ENCODE measurements around the gene CCDC187. TPM values are rescaled to one million over a fixed set of nuclear protein-coding genes. Genes with fewer than 3 reads are reported as not detected.

The CCDC187 gene
- total and polyA plus RNA-seq, 4 experiments from 2014 or later: not detected

DNA sequence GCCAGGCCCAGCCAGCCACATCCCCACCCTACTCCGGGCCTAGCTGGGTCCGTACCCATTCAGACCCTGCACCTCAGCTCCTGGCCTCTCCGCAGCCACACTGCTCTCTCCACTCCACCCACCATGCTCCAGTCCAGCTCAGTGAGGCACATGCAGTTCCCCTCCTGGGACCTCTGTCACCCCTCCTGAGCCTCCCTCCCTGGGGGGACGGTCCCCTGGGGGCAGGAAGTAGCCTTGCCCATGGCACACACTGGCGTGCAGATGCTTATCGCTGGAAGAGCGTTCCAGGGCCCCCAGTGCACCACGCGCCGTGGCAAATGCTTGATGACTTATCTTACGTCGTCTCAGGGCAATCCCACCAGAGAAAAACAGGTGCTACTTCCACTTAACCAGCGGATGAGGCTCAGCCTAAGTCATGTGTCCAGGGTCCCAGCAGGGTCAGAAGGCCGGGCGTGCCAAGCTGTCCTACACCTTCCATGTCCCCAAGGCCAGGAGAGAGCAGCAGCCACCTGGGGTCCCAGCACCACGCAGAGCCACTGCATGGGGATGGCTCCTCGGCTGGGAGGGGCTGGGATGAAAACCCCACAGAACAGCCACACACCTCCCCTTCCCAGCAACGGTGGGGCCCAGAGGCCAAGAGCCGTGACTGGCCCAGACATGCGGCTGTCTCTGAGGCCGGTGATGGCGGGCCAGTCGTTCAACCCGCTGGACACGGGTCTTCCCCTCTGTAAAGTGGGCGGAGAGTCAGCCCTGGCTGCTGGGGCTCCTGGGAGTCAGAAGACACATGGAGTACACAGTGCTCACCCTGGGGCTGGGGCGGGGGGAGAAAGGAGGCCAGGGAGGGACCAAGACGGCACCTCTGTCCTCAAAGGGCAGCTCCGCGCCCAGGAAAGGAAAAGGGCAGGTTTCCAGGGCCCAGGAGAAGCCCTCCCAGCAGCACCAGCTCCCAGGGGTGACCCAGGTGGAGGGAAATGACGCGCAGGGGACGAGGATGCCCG is 2.6 kb upstream of the CCDC187 start:
- no peak overlapping the region for H3K4me3 Mint-ChIP-seq
- H3K27ac Mint-ChIP-seq: no peak overlapping the region
- H3K27me3 Mint-ChIP-seq: peaks cover 0 to 5% of the 10 kb centered on the region in 2 donors
- H3K4me3 ChIP-seq (ENCODE audit: low read length in 2 of 2): no peak overlapping the region
- H3K27ac ChIP-seq (ENCODE audit: low read depth, low read length): no peak overlapping the region
- H3K9me3 Mint-ChIP-seq: no peaks in the 10 kb centered on the region
- peaks cover 0 to 4% (median 4%) of the 10 kb centered on the region in 4 donors for H3K4me1 Mint-ChIP-seq
- H3K36me3 Mint-ChIP-seq: no peaks in the 10 kb centered on the region
- DNase-seq: no peak
- H3K9me3 ChIP-seq (ENCODE audit: control insufficient read depth in 1 of 2, low read length in 2 of 2): no peaks in the 10 kb centered on the region
- ChIA-PET POLR2A (ENCODE audit: partially characterized antibody) (no interaction called here), CTCF (ENCODE audit: partially characterized antibody) (no interaction called here)
- H3K36me3 ChIP-seq (ENCODE audit: insufficient read depth, low read length): no peaks in the 10 kb centered on the region
- H3K4me1 ChIP-seq (ENCODE audit: insufficient read depth, low read length): peaks cover 4% of the 10 kb centered on the region
- intact Hi-C loops (cut with micrococcal nuclease): no loop called here
- H3K27me3 ChIP-seq (ENCODE audit: insufficient read depth, low read length): no peaks in the 10 kb centered on the region

GRCh38 chr9:136305804-136306203 is 1.9 kb upstream of the CCDC187 start:
- Histone ChIP-seq H3K4me1 (ENCODE audit: insufficient read depth, low read length) (no peaks in the 10 kb centered on the region), H3K27me3 (ENCODE audit: insufficient read depth, low read length) (no peaks in the 10 kb centered on the region), H3K4me3 (ENCODE audit: low read length in 2 of 2) (no peak overlapping the region), H3K36me3 (ENCODE audit: insufficient read depth, low read length) (no peaks in the 10 kb centered on the region), H3K9me3 (ENCODE audit: control insufficient read depth in 1 of 2, low read length in 2 of 2) (no peaks in the 10 kb centered on the region), H3K27ac (ENCODE audit: low read depth, low read length) (no peak overlapping the region)
- peaks cover 0 to 5% of the 10 kb centered on the region in 2 donors for H3K27me3 Mint-ChIP-seq
- ChIA-PET POLR2A (ENCODE audit: partially characterized antibody) (no interaction called here), CTCF (ENCODE audit: partially characterized antibody) (no interaction called here)
- no peak overlapping the region for H3K27ac Mint-ChIP-seq
- no peaks in the 10 kb centered on the region for H3K36me3 Mint-ChIP-seq
- no peak overlapping the region for H3K4me3 Mint-ChIP-seq
- intact Hi-C loops (cut with micrococcal nuclease): no loop called here
- no peaks in the 10 kb centered on the region for H3K9me3 Mint-ChIP-seq
- no peak for DNase-seq
- H3K4me1 Mint-ChIP-seq: peaks cover 0 to 4% (median 4%) of the 10 kb centered on the region in 4 donors

DNA sequence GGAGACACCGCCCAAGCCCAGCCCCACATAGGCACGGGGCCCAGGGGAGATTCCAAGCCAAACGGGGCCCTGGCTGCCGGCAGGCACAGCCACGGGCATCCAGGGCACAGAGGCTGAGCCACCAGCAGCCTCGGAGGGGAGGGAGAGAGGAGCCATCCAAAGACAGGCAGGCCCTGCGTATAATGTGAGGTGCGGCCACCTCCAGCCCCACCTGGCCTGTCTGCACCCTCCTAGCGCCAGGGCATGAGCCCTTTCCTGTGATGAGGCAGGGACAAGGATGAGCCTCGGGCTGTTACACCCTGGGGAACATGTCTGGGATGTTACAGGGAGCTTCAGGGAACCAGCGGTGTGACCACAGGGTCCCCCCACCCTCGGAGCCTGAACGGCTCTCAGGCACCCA is 1.1 kb upstream of the CCDC187 start:
- Histone ChIP-seq H3K27me3 (ENCODE audit: insufficient read depth, low read length) (no peaks in the 10 kb centered on the region), H3K27ac (ENCODE audit: low read depth, low read length) (no peak overlapping the region), H3K36me3 (ENCODE audit: insufficient read depth, low read length) (no peaks in the 10 kb centered on the region), H3K4me3 (ENCODE audit: low read length in 2 of 2) (no peak overlapping the region), H3K9me3 (ENCODE audit: control insufficient read depth in 1 of 2, low read length in 2 of 2) (no peaks in the 10 kb centered on the region), H3K4me1 (ENCODE audit: insufficient read depth, low read length) (no peaks in the 10 kb centered on the region)
- Mint-ChIP-seq H3K36me3 (no peaks in the 10 kb centered on the region), H3K4me1 (peaks cover 0 to 4% (median 4%) of the 10 kb centered on the region in 4 donors), H3K4me3 (no peak overlapping the region), H3K27me3 (peaks cover 0 to 5% of the 10 kb centered on the region in 2 donors), H3K27ac (no peak overlapping the region), H3K9me3 (no peaks in the 10 kb centered on the region)
- POLR2A ChIA-PET (ENCODE audit: partially characterized antibody): no interaction called here
- intact Hi-C loops (cut with micrococcal nuclease): no loop called here
- CTCF ChIA-PET (ENCODE audit: partially characterized antibody): no interaction called here
- DNase-seq: no peak

- Mint-ChIP-seq H3K9me3 (no peaks in the 10 kb centered on the region), H3K36me3 (no peaks in the 10 kb centered on the region), H3K4me3 (no peak overlapping the region), H3K27me3 (peaks cover 0 to 5% of the 10 kb centered on the region in 2 donors), H3K4me1 (peaks cover 0 to 4% (median 4%) of the 10 kb centered on the region in 4 donors), H3K27ac (no peak overlapping the region)
- Histone ChIP-seq H3K27me3 (ENCODE audit: insufficient read depth, low read length) (no peaks in the 10 kb centered on the region), H3K4me3 (ENCODE audit: low read length in 2 of 2) (no peak overlapping the region), H3K9me3 (ENCODE audit: control insufficient read depth in 1 of 2, low read length in 2 of 2) (no peaks in the 10 kb centered on the region), H3K4me1 (ENCODE audit: insufficient read depth, low read length) (no peaks in the 10 kb centered on the region), H3K27ac (ENCODE audit: low read depth, low read length) (no peak overlapping the region), H3K36me3 (ENCODE audit: insufficient read depth, low read length) (no peaks in the 10 kb centered on the region)
- intact Hi-C loops (cut with micrococcal nuclease): no loop called here
- ChIA-PET CTCF (ENCODE audit: partially characterized antibody) (no interaction called here), POLR2A (ENCODE audit: partially characterized antibody) (no interaction called here)
- DNase-seq: no peak
Measured at GRCh38 chr9:136304456-136304855, 562 bp upstream of the CCDC187 start.

DNA sequence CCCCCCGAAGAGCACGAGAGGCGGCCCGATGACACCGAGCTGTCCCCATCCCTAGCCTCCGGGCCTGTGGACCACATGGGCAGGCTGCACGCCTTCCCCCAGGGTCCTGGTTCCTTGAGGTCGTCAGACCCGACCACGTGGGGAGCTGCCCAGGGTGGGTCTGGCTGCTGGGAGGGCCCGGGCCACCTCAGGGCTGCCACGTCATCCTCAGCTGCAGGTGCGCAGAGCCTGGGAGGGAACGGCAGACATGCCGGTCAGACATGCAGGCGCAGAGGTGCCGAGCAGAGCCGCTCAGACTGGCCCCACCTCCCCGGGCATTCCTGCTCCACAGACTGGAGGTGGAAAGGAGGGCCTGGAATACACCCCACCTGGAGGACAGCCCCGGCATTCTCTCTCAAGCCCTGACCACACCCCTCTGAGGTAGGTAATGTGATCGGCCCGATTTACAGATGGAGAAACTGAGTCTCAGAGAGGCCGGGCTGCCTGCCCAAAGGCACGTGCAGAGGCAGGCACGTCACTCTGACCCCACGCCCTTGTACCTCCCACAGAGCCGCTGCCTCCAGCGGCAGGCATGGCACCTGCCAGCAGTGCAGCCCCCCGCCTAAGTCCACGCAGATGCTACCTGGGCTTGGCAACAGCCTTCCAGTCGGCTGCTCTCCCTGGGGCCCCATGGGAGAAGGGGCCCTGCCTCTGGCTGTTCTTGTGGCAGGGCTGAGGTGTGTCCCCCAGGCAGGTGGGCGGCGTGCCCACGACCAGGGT is 649 bp downstream of the CCDC187 start:
- no peaks in the 10 kb centered on the region for H3K9me3 ChIP-seq (ENCODE audit: control insufficient read depth in 1 of 2, low read length in 2 of 2)
- Mint-ChIP-seq H3K9me3 (no peaks in the 10 kb centered on the region), H3K27me3 (peaks cover 2 to 5% of the 10 kb centered on the region in 2 donors), H3K36me3 (no peaks in the 10 kb centered on the region), H3K27ac (no peak overlapping the region), H3K4me3 (no peak overlapping the region), H3K4me1 (peaks cover 0 to 4% (median 4%) of the 10 kb centered on the region in 4 donors)
- H3K4me1 ChIP-seq (ENCODE audit: insufficient read depth, low read length): no peaks in the 10 kb centered on the region
- no peak overlapping the region for H3K4me3 ChIP-seq (ENCODE audit: low read length in 2 of 2)
- H3K27ac ChIP-seq (ENCODE audit: low read depth, low read length): no peak overlapping the region
- H3K27me3 ChIP-seq (ENCODE audit: insufficient read depth, low read length): no peaks in the 10 kb centered on the region
- H3K36me3 ChIP-seq (ENCODE audit: insufficient read depth, low read length): no peaks in the 10 kb centered on the region
- intact Hi-C loops (cut with micrococcal nuclease): no loop called here
- DNase-seq: no peak
- ChIA-PET CTCF (ENCODE audit: partially characterized antibody) (no interaction called here), POLR2A (ENCODE audit: partially characterized antibody) (no interaction called here)

DNA sequence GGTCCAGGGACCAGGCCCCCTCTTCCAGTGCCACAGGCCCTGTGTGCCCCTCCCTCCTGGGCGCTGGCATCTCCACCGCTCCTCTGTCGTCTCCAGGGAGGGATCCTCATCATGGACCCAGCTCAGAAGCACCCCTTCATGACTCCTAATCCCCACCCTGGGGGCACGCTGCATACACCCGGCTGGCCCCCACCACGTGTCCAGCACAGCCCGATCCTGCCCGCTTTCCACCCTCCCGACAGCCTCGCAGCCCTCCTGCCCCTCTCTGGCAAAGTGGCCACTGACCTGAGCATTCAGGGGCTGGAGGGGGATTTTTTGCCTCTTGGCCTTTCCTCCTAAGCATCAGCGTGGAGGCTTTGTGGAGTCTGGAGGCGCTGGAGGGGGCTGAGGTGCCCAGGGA is 1.4 kb downstream of the CCDC187 start:
- H3K27me3 Mint-ChIP-seq: peaks cover 2 to 5% of the 10 kb centered on the region in 2 donors
- POLR2A ChIA-PET (ENCODE audit: partially characterized antibody): no interaction called here
- no peak overlapping the region for H3K4me3 ChIP-seq (ENCODE audit: low read length in 2 of 2)
- no peaks in the 10 kb centered on the region for H3K27me3 ChIP-seq (ENCODE audit: insufficient read depth, low read length)
- H3K4me1 ChIP-seq (ENCODE audit: insufficient read depth, low read length): no peaks in the 10 kb centered on the region
- DNase-seq: no peak
- no peaks in the 10 kb centered on the region for H3K9me3 Mint-ChIP-seq
- intact Hi-C loops (cut with micrococcal nuclease): no loop called here
- H3K36me3 ChIP-seq (ENCODE audit: insufficient read depth, low read length): no peaks in the 10 kb centered on the region
- H3K27ac Mint-ChIP-seq: no peak overlapping the region
- H3K4me1 Mint-ChIP-seq: peaks cover 0 to 4% (median 4%) of the 10 kb centered on the region in 4 donors
- CTCF ChIA-PET (ENCODE audit: partially characterized antibody): no interaction called here
- no peaks in the 10 kb centered on the region for H3K9me3 ChIP-seq (ENCODE audit: control insufficient read depth in 1 of 2, low read length in 2 of 2)
- H3K36me3 Mint-ChIP-seq: no peaks in the 10 kb centered on the region
- H3K4me3 Mint-ChIP-seq: no peak overlapping the region
- H3K27ac ChIP-seq (ENCODE audit: low read depth, low read length): no peak overlapping the region

DNA sequence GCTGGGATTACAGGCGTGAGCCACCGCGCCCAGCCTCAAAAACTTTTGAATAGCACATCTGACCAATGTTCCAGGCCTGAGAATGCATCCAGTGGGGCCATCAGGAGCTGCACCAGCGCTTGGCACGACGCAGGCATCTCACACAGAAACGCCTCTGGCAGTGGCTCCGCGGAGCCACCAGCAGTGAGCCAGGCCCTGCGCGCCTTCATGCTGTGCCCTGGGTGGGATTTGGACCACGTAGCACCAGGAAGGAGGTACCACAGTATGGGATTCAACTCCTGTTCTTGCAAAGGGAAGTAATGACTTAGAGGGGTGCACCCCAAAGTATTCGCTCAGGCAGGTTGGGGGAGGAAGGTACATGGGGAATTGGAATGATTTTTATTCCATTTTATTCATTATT is 3.0 kb downstream of the CCDC187 start:
- Histone ChIP-seq H3K9me3 (ENCODE audit: control insufficient read depth in 1 of 2, low read length in 2 of 2) (no peaks in the 10 kb centered on the region), H3K36me3 (ENCODE audit: insufficient read depth, low read length) (no peaks in the 10 kb centered on the region), H3K27me3 (ENCODE audit: insufficient read depth, low read length) (no peaks in the 10 kb centered on the region), H3K4me1 (ENCODE audit: insufficient read depth, low read length) (no peaks in the 10 kb centered on the region), H3K4me3 (ENCODE audit: low read length in 2 of 2) (no peak overlapping the region), H3K27ac (ENCODE audit: low read depth, low read length) (no peak overlapping the region)
- intact Hi-C loops (cut with micrococcal nuclease): no loop called here
- ChIA-PET POLR2A (ENCODE audit: partially characterized antibody) (no interaction called here), CTCF (ENCODE audit: partially characterized antibody) (no interaction called here)
- Mint-ChIP-seq H3K36me3 (no peaks in the 10 kb centered on the region), H3K4me1 (no peaks in the 10 kb centered on the region), H3K27me3 (peaks cover 2% of the 10 kb centered on the region in 2 donors), H3K27ac (no peak overlapping the region), H3K9me3 (no peaks in the 10 kb centered on the region), H3K4me3 (no peak overlapping the region)
- DNase-seq: no peak

Measured in CD4-positive, alpha-beta memory T cell (primary cell).